ENCODE measurements around the gene TMEM151B.

DNA sequence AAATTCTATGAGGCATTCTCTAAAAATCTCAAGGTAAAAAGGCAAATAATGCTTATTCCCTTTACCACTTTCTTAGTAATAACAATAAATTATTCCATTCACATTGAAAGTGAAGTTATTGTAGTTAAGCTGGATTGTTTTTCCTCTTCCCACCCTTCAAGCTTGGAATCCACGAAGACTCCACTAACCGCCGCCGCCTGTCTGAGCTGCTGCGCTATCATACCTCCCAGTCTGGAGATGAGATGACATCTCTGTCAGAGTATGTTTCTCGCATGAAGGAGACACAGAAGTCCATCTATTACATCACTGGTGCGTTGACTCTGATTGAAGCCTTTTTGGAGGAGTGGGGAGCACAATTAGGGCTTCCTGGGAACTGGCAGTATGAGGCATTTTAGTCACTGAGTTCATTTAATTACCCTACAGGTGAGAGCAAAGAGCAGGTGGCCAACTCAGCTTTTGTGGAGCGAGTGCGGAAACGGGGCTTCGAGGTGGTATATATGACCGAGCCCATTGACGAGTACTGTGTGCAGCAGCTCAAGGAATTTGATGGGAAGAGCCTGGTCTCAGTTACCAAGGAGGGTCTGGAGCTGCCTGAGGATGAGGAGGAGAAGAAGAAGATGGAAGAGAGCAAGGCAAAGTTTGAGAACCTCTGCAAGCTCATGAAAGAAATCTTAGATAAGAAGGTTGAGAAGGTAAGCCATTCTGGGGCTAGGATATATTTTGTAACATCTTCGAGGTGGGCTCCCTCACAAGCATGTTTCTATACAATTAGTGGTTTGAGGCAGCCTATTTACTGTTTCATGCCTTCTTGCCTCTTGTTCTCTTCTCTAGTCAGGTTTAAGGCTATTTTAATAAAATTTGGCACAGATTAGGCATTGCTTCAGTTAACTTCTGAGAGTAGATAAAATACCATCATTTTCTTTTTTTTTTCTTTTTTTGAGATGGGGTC is 18.4 kb upstream of the TMEM151B start:
- TF ChIP-seq CTCF (IDR thresholded peaks at IDR 0.05) (no peak), POLR2A (IDR thresholded peaks at IDR 0.05) (no peak), POLR2AphosphoS5 (IDR thresholded peaks at IDR 0.05) (no peak)
